Liver (tissue), 3 donors: Measurements from ENCODE around the gene ZDHHC22.

Experiments used
- CTCF ChIP-seq: fragments of 150-350 bp; IDR thresholded peaks from 2 replicates; pipeline ENCODE4 v1.5.1; 2017; ENCODE audit warnings: improper control_type of control experiment, low read depth, low read length; ENCODE audit not compliant: missing input control
- JUND ChIP-seq, 2 donors: IDR thresholded peaks; 2 replicates each; pipeline ENCODE4 v1.6.1; 2016; ENCODE audit warnings: antibody characterized with exemption in 2 of 2
- TAF1 ChIP-seq: conservative IDR thresholded peaks from 2 replicates; pipeline ENCODE4 v1.6.1; 2016; ENCODE audit warnings: antibody characterized with exemption, mild to moderate bottlenecking
- ZBTB33 ChIP-seq: IDR thresholded peaks from 2 replicates; pipeline ENCODE4 v1.6.1; 2016; ENCODE audit warnings: antibody characterized with exemption
- donor health status: healthy.
- donor health status: healthy.

GRCh38 chr14:77186911-77187648 lies 45.5 kb upstream of the ZDHHC22 start:
- TF ChIP-seq JUND (IDR thresholded peaks at IDR 0.05) (no peak), CTCF (no peak), TAF1 (no peak), ZBTB33 (no peak)
